Transverse colon (tissue), 4 donors: ENCODE data around the gene PCNX2. TPM values are rescaled to one million over a fixed set of nuclear protein-coding genes. Genes with fewer than 3 reads are reported as not detected.

Source experiments
- DNase-seq: peaks from one replicate; pipeline ENCODE4 v3.0.0-alpha.2; 2019
- H3K27ac ChIP-seq, 4 donors: fragments of 200-600 bp; sonication (generic); 2 replicates each; pipeline ENCODE4 v1.5.1; 2016 to 2018; ENCODE audit warnings: inconsistent platforms in 4 of 4
- H3K27me3 ChIP-seq: fragments of 200-600 bp; sonication (generic); 2 replicates; pipeline ENCODE4 v1.5.1; 2017; ENCODE audit warnings: inconsistent platforms
- H3K36me3 ChIP-seq, 4 donors: fragments of 200-600 bp; sonication (generic); 2 replicates each; pipeline ENCODE4 v1.5.1; 2017 to 2019; ENCODE audit warnings: inconsistent platforms in 4 of 4
- H3K4me1 ChIP-seq, 4 donors: fragments of 200-600 bp; sonication (generic); 2 replicates each; pipeline ENCODE4 v1.5.1; 2017 to 2020; ENCODE audit warnings: inconsistent platforms in 4 of 4
- H3K4me3 ChIP-seq, 4 donors: fragments of 200-600 bp; sonication (generic); 1 replicate in 1 of 4; 2 replicates in 3 of 4; pipeline versions ENCODE4 v1.5.1 to v1.6.1; 2017 to 2019; ENCODE audit warnings: inconsistent platforms in 4 of 4
- H3K9me3 ChIP-seq, 2 donors: fragments of 200-600 bp; sonication (generic); 2 replicates each; pipeline ENCODE4 v1.5.1; 2017 to 2019; ENCODE audit warnings: inconsistent platforms in 2 of 2
- CTCF ChIP-seq, 5 experiments: fragments of 200-600 bp in 3 of 5; fragments of 450-650 bp in 2 of 5; sonication (generic) in 3 of 5; IDR thresholded peaks; 1 replicate in 2 of 5; 2 replicates in 3 of 5; pipeline ENCODE4 v1.5.1; 2016 to 2017; ENCODE audit warnings: antibody characterized with exemption in 5 of 5, inconsistent platforms in 3 of 5, mild to moderate bottlenecking in 2 of 5, moderate library complexity in 1 of 5
- EP300 ChIP-seq: sonication (generic); formaldehyde crosslinking; IDR thresholded peaks from one replicate; pipeline ENCODE4 v1.6.1; 2017; ENCODE audit warnings: antibody characterized with exemption, low read depth
- POLR2A ChIP-seq: fragments of 450-650 bp; IDR thresholded peaks from one replicate; pipeline ENCODE4 v1.6.1; 2016; ENCODE audit warnings: antibody characterized with exemption, mild to moderate bottlenecking, moderate library complexity
- POLR2AphosphoS5 ChIP-seq, 3 donors: sonication (generic); formaldehyde crosslinking; IDR thresholded peaks; one replicate each; pipeline ENCODE4 v1.6.1; 2016; ENCODE audit warnings: antibody characterized with exemption in 3 of 3
- WGBS, 2 donors: methylation state at CpG; one replicate each; pipeline ENCODE4 v1.1.5; 2018; ENCODE audit warnings: low coverage in 1 of 2; 5-methylcytosine and 5-hydroxymethylcytosine counted together
- in situ Hi-C, 4 donors: fragments of 200-750 bp; cut with MboI; loops; one replicate each; pipeline versions ENCODE4 v1.15.0 to v1.15.1; 2017; ENCODE audit warnings: low sequenced_read_pairs in 3 of 4, low pct_ligation_motif_present in 1 of 4, low pct_unique_long_range_greater_than_20kb in 1 of 4
- intact Hi-C: fragments of 100-400 bp; cut with DNase I; formaldehyde crosslinking; loops from one replicate; pipeline ENCODE4 v1.15.1; 2023; ENCODE audit warnings: low total_unique reads
- total RNA-seq, 4 donors: library from RNA; depleted of rRNA; stranded (reverse); fragments of >200 nt; gene quantifications; one replicate each; pipeline ENCODE4 v1.1.0, GENCODE V29; 2016

PCNX2 gene
- total RNA-seq, 4 donors from 2014 or later = 6.8 to 518 (median 11.8) TPM

- peaks cover 0 to 36% (median 13%) of the 10 kb centered on the region in 4 donors for H3K36me3 ChIP-seq
- in situ Hi-C loops = loop anchor here in 2 of 4 donors (25.0 kb wide), 1 partner anchor 331 kb away; the partner anchor contains the start of gene SIPA1L2 (in 2 of the 2)
- WGBS, 2 donors = 89 to 100% methylated on average over 1 to 5 of the region's 5 CpGs
- TF ChIP-seq POLR2A = no peak
- no peak for TF ChIP-seq CTCF (IDR thresholded peaks at IDR 0.05)
- no peak for TF ChIP-seq EP300
- no peak for TF ChIP-seq POLR2AphosphoS5 (IDR thresholded peaks at IDR 0.05)
- H3K4me3 ChIP-seq = no peak overlapping the region
- no peak for DNase-seq
- no peak overlapping the region for H3K27ac ChIP-seq
- no peaks in the 10 kb centered on the region for H3K27me3 ChIP-seq
- intact Hi-C loops = no loop called here
- peaks cover 0 to 21% (median 8%) of the 10 kb centered on the region in 4 donors for H3K4me1 ChIP-seq
- H3K9me3 ChIP-seq = peaks cover 1 to 3% of the 10 kb centered on the region in 2 donors
Observed at GRCh38 chr1:232968391-232968790, 327.1 kb downstream of the PCNX2 start.

GRCh38 chr1:232966663-232967062 is 328.9 kb downstream of the PCNX2 start:
- WGBS, 2 donors = 39 to 44% methylated on average over 2 to 4 of the region's 4 CpGs
- intact Hi-C loops = no loop called here
- H3K27ac ChIP-seq = peak overlapping the region; percentile 47 to 74 (median 63)

DNA sequence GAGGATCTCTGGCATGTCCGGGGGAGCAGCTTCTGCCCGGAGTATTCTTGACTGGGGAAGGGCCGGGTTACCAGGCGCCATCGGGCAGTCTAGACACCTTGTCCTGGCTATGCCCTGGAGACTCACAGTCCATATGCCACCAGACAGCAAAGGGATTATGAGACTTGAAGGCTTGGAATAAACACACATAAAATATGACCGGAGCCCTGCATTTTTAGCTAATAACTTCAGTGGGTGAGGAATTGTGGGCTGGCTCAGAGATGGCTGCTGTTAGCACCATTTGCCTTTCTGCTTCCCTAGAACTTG is 329.7 kb downstream of the PCNX2 start:
- DNase-seq = no peak
- Histone ChIP-seq H3K27me3 (no peaks in the 10 kb centered on the region), H3K4me3 (no peak overlapping the region), H3K9me3 (no peaks in the 10 kb centered on the region), H3K36me3 (peaks cover 0 to 14% (median 7%) of the 10 kb centered on the region in 4 donors), H3K27ac (peak overlapping the region; percentile 47 to 74 (median 63)), H3K4me1 (peaks cover 0 to 32% (median 8%) of the 10 kb centered on the region in 4 donors)
- WGBS, 2 donors = 78% methylated on average over 6 of the region's 6 CpGs; no CpG with 5 or more reads in 1 of the 2 donors
- intact Hi-C loops = no loop called here
- in situ Hi-C loops = loop anchor here in 2 of 4 donors (25.0 kb wide), 1 partner anchor 329 kb away; the partner anchor contains the start of gene SIPA1L2 (in 2 of the 2)
- TF ChIP-seq POLR2A (no peak), EP300 (no peak), POLR2AphosphoS5 (IDR thresholded peaks at IDR 0.05) (no peak), CTCF (IDR thresholded peaks at IDR 0.05) (no peak)

More at GRCh38 chr1:232966663-232967062, 328.9 kb downstream of the PCNX2 start:
- no peaks in the 10 kb centered on the region for H3K27me3 ChIP-seq
- H3K4me1 ChIP-seq = peaks cover 0 to 32% (median 8%) of the 10 kb centered on the region in 4 donors
- in situ Hi-C loops = loop anchor here in 2 of 4 donors (25.0 kb wide), 1 partner anchor 329 kb away; the partner anchor contains the start of gene SIPA1L2 (in 2 of the 2)
- H3K4me3 ChIP-seq = no peak overlapping the region
- H3K9me3 ChIP-seq = no peaks in the 10 kb centered on the region
- TF ChIP-seq POLR2AphosphoS5 (IDR thresholded peaks at IDR 0.05) (peak; percentile 9 to 59 (median 23)), CTCF (IDR thresholded peaks at IDR 0.05) (no peak), EP300 (no peak)
- peaks cover 0 to 19% (median 7%) of the 10 kb centered on the region in 4 donors for H3K36me3 ChIP-seq
- DNase-seq = peak; percentile 77

- in situ Hi-C loops (loop anchor here in 2 of 4 donors (25.0 kb wide), 1 partner anchor 328 kb away; the partner anchor contains the start of gene SIPA1L2 (in 2 of the 2)), intact Hi-C loops (no loop called here)
- Histone ChIP-seq H3K27ac (peak overlapping the region in 3 of 4 donors; percentile 47 to 74 (median 72)), H3K27me3 (no peaks in the 10 kb centered on the region), H3K4me3 (no peak overlapping the region), H3K36me3 (peaks cover 0 to 9% (median 4%) of the 10 kb centered on the region in 4 donors), H3K4me1 (peaks cover 0 to 32% (median 8%) of the 10 kb centered on the region in 4 donors), H3K9me3 (no peaks in the 10 kb centered on the region)
- WGBS, 2 donors = 73 to 85% methylated on average over 3 to 10 of the region's 10 CpGs
- DNase-seq = no peak
- TF ChIP-seq CTCF (IDR thresholded peaks at IDR 0.05) (no peak), POLR2A (no peak), POLR2AphosphoS5 (IDR thresholded peaks at IDR 0.05) (no peak), EP300 (no peak)
Observed at GRCh38 chr1:232965124-232965911, 330.2 kb downstream of the PCNX2 start.
